Testis (tissue), 5 donors: ENCODE measurements around the gene ERN2. TPM values are rescaled to one million over a fixed set of nuclear protein-coding genes. Genes with fewer than 3 reads are reported as not detected.

Experiments
- DNase-seq: peaks from one replicate; pipeline ENCODE4 v3.0.0-alpha.2; 2019
- H3K27ac ChIP-seq, 2 donors: fragments of 200-600 bp; sonication (generic); one replicate each; pipeline ENCODE4 v1.5.1; 2019
- H3K27me3 ChIP-seq: fragments of 200-600 bp; sonication (generic); one replicate; pipeline ENCODE4 v1.5.1; 2019
- H3K36me3 ChIP-seq: fragments of 200-600 bp; sonication (generic); one replicate; pipeline ENCODE4 v1.5.1; 2017; ENCODE audit warnings: low read depth; ENCODE audit errors: missing control alignments
- H3K4me1 ChIP-seq: fragments of 200-600 bp; sonication (generic); one replicate; pipeline ENCODE4 v1.5.1; 2019
- H3K4me3 ChIP-seq, 2 donors: fragments of 200-600 bp; sonication (generic); one replicate each; pipeline ENCODE4 v1.5.1; 2017 to 2019
- H3K9me3 ChIP-seq: fragments of 200-600 bp; sonication (generic); one replicate; pipeline ENCODE4 v1.5.1; 2017
- CTCF ChIP-seq, 3 experiments: fragments of 450-650 bp in 2 of 3; fragments of 200-600 bp in 1 of 3; sonication (generic) in 1 of 3; IDR thresholded peaks; one replicate each; pipeline ENCODE4 v1.5.1; 2016 to 2019; ENCODE audit warnings: antibody characterized with exemption in 3 of 3, mild to moderate bottlenecking in 2 of 3, moderate library complexity in 1 of 3
- POLR2A ChIP-seq: fragments of 450-650 bp; IDR thresholded peaks from one replicate; pipeline ENCODE4 v1.6.1; 2017; ENCODE audit warnings: antibody characterized with exemption, mild to moderate bottlenecking, moderate library complexity
- WGBS, 2 donors: methylation state at CpG; one replicate each; pipeline ENCODE4 v1.1.5; 2018; 5-methylcytosine and 5-hydroxymethylcytosine counted together
- intact Hi-C: fragments of 100-400 bp; cut with DNase I; formaldehyde crosslinking; loops from one replicate; pipeline ENCODE4 v1.15.1; 2023; ENCODE audit warnings: low total_unique reads
- long read RNA-seq, 2 donors: transcript quantifications; one replicate each; lab custom pipeline, GENCODE V29; 2026
- polyA plus RNA-seq: library from polyadenylated mRNA; stranded (reverse); fragments of 350-450 nt; fragmentation: Illumina TruSeq; extraction: RNeasy Lipid Tissue Mini Kit (QIAGEN cat#74804); gene quantifications from one replicate; pipeline ENCODE4 v1.2.3, GENCODE V29; 2014; ENCODE audit warnings: low read depth, low replicate concordance; ENCODE audit not compliant: insufficient read depth
- total RNA-seq, 2 donors: library from RNA; depleted of rRNA; stranded (reverse); fragments of >200 nt; gene quantifications; one replicate each; pipeline ENCODE4 v1.2.3, GENCODE V29; 2016

Gene ERN2
- total RNA-seq (under 1 TPM; 0.37 to 0.94 TPM), polyA plus RNA-seq (0.32 TPM)
- long read RNA-seq, donor 1, result 0 reads
- long read RNA-seq, donor 2, result 0 reads

GRCh38 chr16:23712976-23713375 lies at the start of gene ERN2:
Gene ERN2, minus strand, starts transcription at chr16:23713222. Its CDS starts 35 bp downstream, at chr16:23713187.
- no peak for DNase-seq
- Histone ChIP-seq H3K27ac (no peak within 1 kb of the TSS), H3K9me3 (no peaks in the 10 kb centered on the region), H3K4me1 (no peaks in the 10 kb centered on the region), H3K4me3 (no peak within 1 kb of the TSS), H3K36me3 (no peaks in the 10 kb centered on the region), H3K27me3 (no peaks in the 10 kb centered on the region)
- intact Hi-C loops, result no loop called here
- TF ChIP-seq CTCF (IDR thresholded peaks at IDR 0.05) (no peak), POLR2A (no peak)
- WGBS, 2 donors, result 2% methylated on average over 27 of the region's 37 CpGs; no CpG with 5 or more reads in 1 of the 2 donors

GRCh38 chr16:23757937-23758619 lies 45.1 kb upstream of the ERN2 start:
- intact Hi-C loops, result no loop called here
- 84 to 91% methylated on average over 6 of the region's 6 CpGs for WGBS, 2 donors
- Histone ChIP-seq H3K27ac (no peak overlapping the region), H3K9me3 (no peaks in the 10 kb centered on the region), H3K36me3 (no peaks in the 10 kb centered on the region), H3K27me3 (no peaks in the 10 kb centered on the region), H3K4me1 (peaks cover 8% of the 10 kb centered on the region), H3K4me3 (no peak overlapping the region)
- no peak for TF ChIP-seq POLR2A
- no peak for TF ChIP-seq CTCF (IDR thresholded peaks at IDR 0.05)
- no peak for DNase-seq

GRCh38 chr16:23757116-23757515 lies 44.1 kb upstream of the ERN2 start:
- Histone ChIP-seq H3K4me3 (no peak overlapping the region), H3K27me3 (no peaks in the 10 kb centered on the region), H3K9me3 (no peaks in the 10 kb centered on the region), H3K36me3 (no peaks in the 10 kb centered on the region), H3K27ac (no peak overlapping the region), H3K4me1 (peaks cover 8% of the 10 kb centered on the region)
- intact Hi-C loops, result no loop called here
- no peak for TF ChIP-seq CTCF (IDR thresholded peaks at IDR 0.05)
- TF ChIP-seq POLR2A, result no peak
- DNase-seq, result no peak
- WGBS, 2 donors, result 77 to 80% methylated on average over 9 of the region's 9 CpGs

GRCh38 chr16:23755484-23755809 lies 42.4 kb upstream of the ERN2 start:
- Histone ChIP-seq H3K27ac (no peak overlapping the region), H3K4me3 (no peak overlapping the region), H3K36me3 (no peaks in the 10 kb centered on the region), H3K4me1 (peaks cover 8% of the 10 kb centered on the region), H3K9me3 (no peaks in the 10 kb centered on the region), H3K27me3 (no peaks in the 10 kb centered on the region)
- intact Hi-C loops, result no loop called here
- DNase-seq, result no peak
- no peak for TF ChIP-seq POLR2A
- TF ChIP-seq CTCF (IDR thresholded peaks at IDR 0.05), result no peak
- WGBS, 2 donors, result 16 to 46% methylated on average over 8 to 11 of the region's 15 CpGs
